ENCODE measurements around the gene KRTAP12-1.
"Not testable (repeated sequence)": the region's sequence is repeated elsewhere in the genome, so short reads cannot be mapped to it uniquely, and the experiment has no call there.

KRTAP12-1 gene

GRCh38 chr21:44638506-44639330, 43.2 kb downstream of the KRTAP12-1 start:
- not testable (repeated sequence) for DNase-seq

- not testable (repeated sequence) for DNase-seq
These were observed 44.1 kb downstream of the KRTAP12-1 start for GRCh38 chr21:44637851-44638348.

- no peak for DNase-seq
These were observed 44.7 kb downstream of the KRTAP12-1 start, which contains the start of gene KRTAP10-10 for GRCh38 chr21:44637018-44637850. KRTAP10-10 (plus strand) TSS chr21:44637356; CDS start chr21:44637418, 62 bp downstream.

GRCh38 chr21:44636209-44637017, 45.5 kb downstream of the KRTAP12-1 start:
- DNase-seq, result no peak

GRCh38 chr21:44632067-44632466, 49.9 kb downstream of the KRTAP12-1 start:
- no peak for DNase-seq
